Stimulated activated CD8-positive, alpha-beta memory T cell treated with anti-CD3 and anti-CD28 coated beads, Interleukin-4, amount 100 ng/mL, for 48 hours (primary cell): ENCODE measurements around the gene RERE.

Experiments
- DNase-seq: peaks from one replicate; pipeline ENCODE4 v3.0.0-alpha.2; 2020

RERE gene

GRCh38 chr1:8817412-8818324 is at the start of gene RERE:
RERE (minus strand) TSS chr1:8817640.
- peak; percentile 98 for DNase-seq

- DNase-seq: peak; percentile 74
Observed at GRCh38 chr1:8866792-8867415, 49.5 kb upstream of the RERE start.

GRCh38 chr1:8866173-8866791 is 48.8 kb upstream of the RERE start:
- DNase-seq: no peak

- no peak for DNase-seq
Observed at GRCh38 chr1:8864713-8865344, 47.4 kb upstream of the RERE start.

- DNase-seq: no peak
Observed at GRCh38 chr1:8863794-8864233, 46.4 kb upstream of the RERE start.

GRCh38 chr1:8863138-8863537 is 45.7 kb upstream of the RERE start:
- no peak for DNase-seq

GRCh38 chr1:8862528-8862927 is 45.1 kb upstream of the RERE start:
- DNase-seq: peak; percentile 70

GRCh38 chr1:8860738-8861516 is 43.5 kb upstream of the RERE start:
- no peak for DNase-seq

GRCh38 chr1:8858888-8859706 is 41.7 kb upstream of the RERE start:
- DNase-seq: peak; percentile 62

- no peak for DNase-seq
Observed at GRCh38 chr1:8858112-8858668, 40.8 kb upstream of the RERE start.

- no peak for DNase-seq
Observed at GRCh38 chr1:8856689-8857412, 39.4 kb upstream of the RERE start.

GRCh38 chr1:8854240-8854639 is 36.8 kb upstream of the RERE start:
- DNase-seq: no peak

GRCh38 chr1:8851060-8851459 is 33.6 kb upstream of the RERE start:
- DNase-seq: no peak

- peak; percentile 91 for DNase-seq
Observed at GRCh38 chr1:8848663-8849386, 31.4 kb upstream of the RERE start.

- DNase-seq: no peak
Observed at GRCh38 chr1:8847990-8848389, 30.6 kb upstream of the RERE start.

- no peak for DNase-seq
Observed at GRCh38 chr1:8846263-8846662, 28.8 kb upstream of the RERE start.

GRCh38 chr1:8845104-8846097 is 28.0 kb upstream of the RERE start:
- no peak for DNase-seq

GRCh38 chr1:8844501-8845006 is 27.1 kb upstream of the RERE start:
- DNase-seq: no peak
